Measurements from ENCODE around the gene FNDC4.
A peak's percentile ranks its signal among the peaks of the same experiment; 100 is the strongest.

The FNDC4 gene

GRCh38 chr2:27492557-27492956 is 2.4 kb downstream of the FNDC4 start:
- no peak for DNase-seq

GRCh38 chr2:27489498-27490397 is 5.3 kb downstream of the FNDC4 start, which contains the start of gene IFT172:
Gene IFT172, minus strand, starts transcription at chr2:27489743. Its CDS starts 90 bp downstream, at chr2:27489653.
- peak; percentile 100 for DNase-seq

- DNase-seq = peak; percentile 69
These were observed 5.9 kb downstream of the FNDC4 start for GRCh38 chr2:27489118-27489497.

- no peak for DNase-seq
These were observed 9.5 kb downstream of the FNDC4 start for GRCh38 chr2:27485496-27485895.

GRCh38 chr2:27471961-27472360 is 23.0 kb downstream of the FNDC4 start:
- DNase-seq = no peak

GRCh38 chr2:27464443-27464842 is 30.6 kb downstream of the FNDC4 start:
- DNase-seq = no peak

- no peak for DNase-seq
These were observed 33.9 kb downstream of the FNDC4 start for GRCh38 chr2:27461118-27461517.

- no peak for DNase-seq
These were observed 41.0 kb downstream of the FNDC4 start for GRCh38 chr2:27453968-27454367.

- no peak for DNase-seq
These were observed 43.9 kb downstream of the FNDC4 start for GRCh38 chr2:27451095-27451494.

GRCh38 chr2:27448381-27448780 is 46.6 kb downstream of the FNDC4 start:
- DNase-seq = peak; percentile 90

GRCh38 chr2:27446057-27446456 is 48.9 kb downstream of the FNDC4 start:
- DNase-seq = no peak

- DNase-seq = no peak
These were observed 49.4 kb downstream of the FNDC4 start for GRCh38 chr2:27445615-27446014.

GRCh38 chr2:27445155-27445554 is 49.8 kb downstream of the FNDC4 start:
- no peak for DNase-seq

GRCh38 chr2:27442920-27443282 is 52.1 kb downstream of the FNDC4 start:
- peak; percentile 44 for DNase-seq

- peak; percentile 85 for DNase-seq
These were observed 52.8 kb downstream of the FNDC4 start, which contains the start of gene KRTCAP3 for GRCh38 chr2:27441958-27442919. Gene KRTCAP3, plus strand, starts transcription at chr2:27442381. Its CDS starts 32 bp downstream, at chr2:27442413.

All from NCI-H146 (cell line).